HG03432 (cell line): ENCODE data around the gene ADRA2C.

Experiments
- ATAC-seq: cut with Tn5 transposase; IDR thresholded peaks from one replicate; pipeline ENCODE4 v1.9.1; 2021; ENCODE audit warnings: mild to moderate bottlenecking, moderate library complexity; ENCODE audit not compliant: unreplicated experiment

Gene ADRA2C

DNA sequence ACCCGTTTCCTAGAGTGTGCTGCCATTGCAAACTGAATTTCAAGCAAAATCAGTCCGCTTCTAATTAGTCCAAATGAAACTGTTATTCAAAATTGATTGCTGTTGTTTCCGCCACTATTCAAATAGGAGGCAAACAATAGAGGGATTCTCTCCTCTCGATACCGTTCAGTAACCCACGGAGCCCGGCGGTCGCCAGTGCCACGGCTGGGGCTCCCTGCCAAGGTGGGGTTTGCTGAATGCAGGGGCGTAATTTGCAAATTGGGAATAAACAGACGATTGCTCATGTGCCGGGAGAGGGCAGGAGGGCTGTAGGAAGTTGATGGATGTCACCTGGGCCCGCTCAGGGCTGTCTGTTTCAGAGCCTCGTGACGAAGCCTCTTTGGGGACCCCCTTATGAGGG lies 8.8 kb downstream of the ADRA2C start:
- no peak for ATAC-seq

DNA sequence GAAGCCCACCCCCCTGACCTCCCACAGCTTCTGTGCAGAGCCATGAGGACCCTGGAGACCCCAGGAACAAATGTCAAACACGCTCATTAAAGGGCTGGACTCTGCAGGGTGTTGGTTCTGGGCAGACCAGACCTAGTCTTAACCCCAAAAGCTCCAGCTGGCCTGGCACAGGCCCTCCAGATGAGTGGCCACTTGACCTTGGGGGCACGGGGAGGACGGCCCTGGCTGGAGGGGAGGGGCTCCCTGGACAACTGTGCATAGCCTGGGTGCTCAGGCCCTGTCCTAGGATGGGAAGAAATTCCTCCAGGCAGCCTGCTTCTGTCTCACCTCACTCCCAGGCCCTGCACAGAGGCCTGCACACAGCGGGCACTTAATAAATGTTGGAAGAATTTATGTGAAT lies 9.4 kb downstream of the ADRA2C start:
- ATAC-seq = no peak

DNA sequence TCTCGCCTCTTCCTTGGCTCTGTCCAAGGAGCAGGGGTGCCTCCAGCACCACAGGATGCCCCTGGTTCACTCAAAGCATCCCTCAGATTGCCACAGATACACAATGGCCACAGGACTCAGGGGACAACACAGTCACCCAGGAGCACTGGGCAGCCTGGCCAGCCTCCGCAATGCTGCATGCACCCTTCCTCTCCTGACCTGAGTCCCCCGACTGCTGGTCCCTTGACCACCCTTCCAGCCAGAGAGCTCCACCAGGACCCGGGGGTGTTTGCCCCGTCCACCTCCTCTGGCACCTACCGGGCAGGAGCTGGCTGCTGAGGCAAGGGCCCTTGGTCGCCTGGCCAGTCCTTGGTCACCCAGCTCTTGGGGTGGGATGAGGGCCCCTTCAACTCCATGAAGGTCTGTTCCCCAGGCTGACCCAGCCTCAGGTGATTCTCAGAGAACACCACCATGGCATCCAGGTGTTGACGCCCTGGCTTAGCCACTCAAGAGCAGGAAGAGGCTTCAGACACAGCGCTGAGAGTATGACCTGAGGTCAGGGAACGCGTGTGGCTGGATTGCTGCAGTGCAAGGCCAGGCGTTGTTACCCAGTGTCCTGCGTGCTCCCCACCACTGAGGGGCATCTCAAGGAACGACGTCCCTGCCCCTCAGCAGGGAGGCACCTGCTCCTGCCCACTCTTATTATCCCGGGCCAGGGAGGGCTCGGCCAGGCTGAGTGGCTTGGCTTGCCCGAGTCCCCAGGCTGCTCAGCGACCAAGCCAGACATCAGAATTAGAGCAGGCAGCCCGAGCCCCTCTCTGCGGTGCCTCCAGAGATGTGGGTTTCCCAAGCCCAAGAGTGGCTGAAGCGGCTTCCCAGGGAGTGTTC lies 10.2 kb downstream of the ADRA2C start:
- ATAC-seq = no peak

DNA sequence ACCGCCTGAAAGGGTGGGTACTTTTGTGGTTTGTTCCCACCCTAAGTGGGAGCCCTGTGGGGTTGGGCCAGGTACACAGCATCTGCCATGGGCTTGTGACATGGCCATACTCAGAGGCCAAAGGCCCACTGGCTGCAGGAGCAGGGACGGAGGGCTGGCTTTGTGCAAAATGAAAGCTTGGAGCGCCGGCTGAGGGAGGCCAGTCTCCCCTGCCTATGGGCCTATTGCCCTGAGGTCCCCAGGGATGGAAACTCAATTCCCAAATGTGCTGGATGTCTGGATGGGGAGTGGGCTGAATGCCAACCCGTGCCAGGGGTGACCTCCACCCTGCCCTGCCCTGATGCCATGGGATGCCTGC lies 10.8 kb downstream of the ADRA2C start:
- no peak for ATAC-seq

DNA sequence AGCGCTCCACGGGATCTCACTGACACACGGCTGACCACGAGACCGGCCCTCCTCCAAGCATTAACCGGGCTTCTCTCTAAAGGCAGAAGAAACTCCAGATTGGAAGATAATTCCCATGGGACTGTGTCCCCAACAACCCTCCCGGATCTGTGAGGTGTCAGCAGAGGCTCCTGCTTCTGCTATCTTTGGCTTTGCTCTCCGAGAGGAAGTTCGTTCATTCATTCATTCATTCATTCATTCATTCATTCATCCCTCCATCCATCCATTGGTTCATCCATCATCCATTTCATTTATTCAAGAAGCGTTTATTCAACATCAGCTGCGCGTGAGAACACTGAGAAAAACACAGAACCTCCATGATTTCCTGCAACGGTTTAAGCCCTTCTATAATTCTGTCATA lies 11.5 kb downstream of the ADRA2C start:
- no peak for ATAC-seq

DNA sequence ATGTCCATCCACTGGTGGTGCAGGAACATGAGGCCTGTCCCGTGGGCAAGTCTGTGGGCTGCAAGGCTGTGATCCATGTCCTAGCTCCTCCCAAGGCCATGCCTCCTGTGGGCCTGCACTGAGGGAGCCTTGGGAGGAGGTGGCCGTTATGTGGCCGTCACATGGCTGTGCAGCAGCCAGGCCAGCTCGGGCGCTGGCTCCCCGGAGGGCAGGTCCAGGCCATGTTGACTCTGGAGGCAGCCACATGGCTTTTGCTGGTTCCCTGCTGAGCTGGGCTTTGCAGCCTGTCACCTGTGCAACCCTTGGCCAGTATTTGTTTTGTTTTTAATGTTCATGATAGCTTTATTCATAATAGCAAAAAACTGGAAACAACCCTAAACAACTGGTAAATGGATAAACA lies 13.3 kb downstream of the ADRA2C start:
- no peak for ATAC-seq

DNA sequence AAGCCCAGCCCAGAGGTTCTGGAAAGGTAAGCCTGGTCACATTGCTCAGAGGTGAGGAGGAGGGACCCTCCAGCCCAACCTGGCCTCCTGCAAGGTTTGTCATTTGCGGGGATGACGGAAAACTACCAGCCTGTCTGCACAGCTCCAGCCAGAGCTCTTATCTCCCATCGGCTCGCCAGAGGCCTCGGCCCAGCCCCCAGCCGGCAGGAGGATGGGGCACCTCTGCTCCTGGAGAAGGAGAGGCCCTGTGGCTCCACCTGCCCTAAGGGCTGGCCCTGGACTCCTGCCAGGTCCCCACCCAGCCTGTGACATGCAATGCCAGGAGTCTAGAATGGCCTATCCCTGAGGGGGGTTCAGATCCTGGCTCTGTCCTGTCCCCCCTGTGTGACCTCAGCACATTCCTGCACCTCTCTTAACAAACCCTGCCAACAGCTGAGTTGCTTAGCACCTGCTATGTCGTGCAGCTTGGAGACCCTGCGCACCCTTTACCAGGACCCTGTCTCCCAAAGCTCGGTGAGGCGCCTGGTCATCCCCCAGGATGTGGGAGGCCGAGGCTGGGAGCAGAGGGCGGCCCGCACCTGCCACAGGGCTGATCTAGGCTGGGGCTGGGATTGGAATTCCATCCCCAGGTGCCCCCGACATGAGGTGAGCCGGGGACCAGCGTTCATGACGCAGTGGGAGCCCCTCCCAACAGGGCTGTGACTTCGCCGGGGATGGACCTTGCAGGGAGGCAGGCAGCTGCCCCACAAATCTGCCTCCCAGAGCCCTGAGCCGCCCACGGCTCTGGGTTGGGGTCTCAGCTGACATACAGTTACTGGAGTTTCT lies 14.4 kb downstream of the ADRA2C start:
- ATAC-seq = no peak

DNA sequence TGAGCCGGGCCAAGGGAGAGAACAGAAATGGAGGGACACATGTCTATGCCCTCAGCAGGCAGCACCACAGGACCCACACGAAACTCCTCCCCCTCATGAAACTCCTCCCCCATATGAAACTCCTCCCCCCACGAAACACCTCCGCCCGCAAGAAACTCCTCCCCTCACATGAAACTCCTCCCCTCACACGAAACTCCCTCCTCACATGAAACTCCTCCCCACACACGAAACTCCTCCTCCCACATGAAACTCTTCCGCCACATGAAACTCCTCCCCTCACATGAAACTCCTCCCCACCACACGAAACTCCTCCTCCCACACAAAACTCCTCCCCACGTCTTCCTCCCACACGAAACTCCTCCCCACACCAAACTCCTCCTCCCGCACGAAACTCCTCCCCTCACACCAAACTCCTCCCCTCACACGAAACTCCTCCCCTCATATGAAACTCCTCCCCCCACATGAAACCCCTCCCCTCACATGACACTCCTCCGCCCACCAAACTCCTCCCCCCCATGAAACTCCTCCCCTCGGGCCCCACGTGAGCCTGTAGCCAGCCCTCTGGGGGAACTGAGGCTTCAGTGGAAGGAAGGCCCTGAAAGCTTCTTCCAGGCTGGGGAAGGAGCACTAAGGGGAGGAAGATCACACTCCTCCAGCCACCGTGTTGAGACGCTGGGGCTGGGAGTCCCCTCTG lies 15.2 kb downstream of the ADRA2C start:
- no peak for ATAC-seq

DNA sequence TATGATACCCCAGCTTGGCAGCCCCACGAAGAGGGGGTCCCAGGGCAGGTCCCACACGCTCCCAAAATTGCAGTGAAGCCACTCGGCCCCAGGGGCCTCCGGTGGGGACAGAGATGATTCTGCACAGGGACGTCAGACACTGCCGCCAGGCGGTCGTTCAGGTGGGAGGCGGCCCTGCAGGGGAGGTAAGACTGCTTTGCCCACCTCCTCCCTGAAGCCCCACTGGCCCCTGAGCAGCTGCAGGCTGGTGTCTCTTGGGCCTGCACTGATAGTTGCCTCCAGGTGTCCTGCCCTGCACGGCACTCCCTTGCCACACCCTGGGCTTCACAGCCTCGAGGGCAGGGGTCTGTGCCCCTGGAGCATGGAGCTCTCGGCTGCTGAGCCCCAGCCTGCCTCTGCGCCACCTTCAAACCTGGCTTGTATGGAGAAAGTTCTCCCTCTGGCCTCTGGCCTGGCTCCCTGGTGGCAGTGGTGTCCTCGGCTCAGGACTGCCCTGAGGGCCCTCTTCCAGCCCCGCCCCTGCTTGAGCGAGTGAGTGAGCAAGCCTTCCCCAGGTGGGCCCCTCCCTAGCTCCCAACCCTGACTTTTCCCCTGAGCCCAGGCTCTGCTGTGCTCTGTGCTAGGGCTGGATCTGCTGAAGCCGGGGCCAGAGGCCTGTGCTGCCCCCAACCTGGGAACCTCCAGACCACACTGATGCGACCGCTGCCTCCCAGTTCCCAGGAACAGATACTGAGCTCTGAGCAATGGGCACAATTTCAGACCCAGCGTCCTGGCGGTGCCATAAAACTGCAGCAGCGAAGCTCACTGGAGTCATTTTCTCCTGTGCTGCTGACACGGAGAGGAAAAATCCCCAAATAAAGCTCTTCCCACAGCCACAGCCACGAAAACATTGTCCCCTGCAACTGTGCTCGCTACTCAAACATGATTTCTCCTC lies 16.1 kb downstream of the ADRA2C start:
- ATAC-seq = no peak

DNA sequence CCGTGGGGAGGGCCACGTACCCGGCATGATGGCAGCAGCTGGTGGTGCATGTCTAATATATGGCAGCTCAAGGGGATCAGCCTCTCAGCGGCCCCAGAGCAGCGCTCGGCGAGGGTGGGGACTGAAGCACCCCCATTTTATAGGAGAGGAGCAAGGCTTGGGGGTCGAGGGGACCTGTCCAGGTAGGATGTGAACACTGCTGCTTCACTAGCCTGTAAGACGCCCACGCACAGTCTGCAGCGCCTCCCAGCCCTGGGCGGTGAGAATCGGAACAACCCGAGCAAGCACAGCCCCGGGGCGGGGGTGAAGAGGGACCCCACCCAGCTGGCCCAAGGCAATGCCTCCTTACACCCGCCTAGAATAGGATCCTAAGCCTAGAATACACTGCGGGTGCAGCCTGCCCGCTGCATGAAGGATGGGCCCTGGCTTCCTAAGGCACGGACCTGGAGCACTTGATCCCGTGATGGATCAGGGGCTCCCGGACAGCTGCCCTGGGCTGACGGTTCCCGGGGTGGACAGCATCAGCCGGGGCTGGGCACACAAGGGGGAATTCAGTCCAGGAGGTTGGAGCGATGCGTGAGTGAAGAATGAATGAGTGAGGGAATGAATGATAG lies 17.6 kb downstream of the ADRA2C start:
- ATAC-seq = no peak

DNA sequence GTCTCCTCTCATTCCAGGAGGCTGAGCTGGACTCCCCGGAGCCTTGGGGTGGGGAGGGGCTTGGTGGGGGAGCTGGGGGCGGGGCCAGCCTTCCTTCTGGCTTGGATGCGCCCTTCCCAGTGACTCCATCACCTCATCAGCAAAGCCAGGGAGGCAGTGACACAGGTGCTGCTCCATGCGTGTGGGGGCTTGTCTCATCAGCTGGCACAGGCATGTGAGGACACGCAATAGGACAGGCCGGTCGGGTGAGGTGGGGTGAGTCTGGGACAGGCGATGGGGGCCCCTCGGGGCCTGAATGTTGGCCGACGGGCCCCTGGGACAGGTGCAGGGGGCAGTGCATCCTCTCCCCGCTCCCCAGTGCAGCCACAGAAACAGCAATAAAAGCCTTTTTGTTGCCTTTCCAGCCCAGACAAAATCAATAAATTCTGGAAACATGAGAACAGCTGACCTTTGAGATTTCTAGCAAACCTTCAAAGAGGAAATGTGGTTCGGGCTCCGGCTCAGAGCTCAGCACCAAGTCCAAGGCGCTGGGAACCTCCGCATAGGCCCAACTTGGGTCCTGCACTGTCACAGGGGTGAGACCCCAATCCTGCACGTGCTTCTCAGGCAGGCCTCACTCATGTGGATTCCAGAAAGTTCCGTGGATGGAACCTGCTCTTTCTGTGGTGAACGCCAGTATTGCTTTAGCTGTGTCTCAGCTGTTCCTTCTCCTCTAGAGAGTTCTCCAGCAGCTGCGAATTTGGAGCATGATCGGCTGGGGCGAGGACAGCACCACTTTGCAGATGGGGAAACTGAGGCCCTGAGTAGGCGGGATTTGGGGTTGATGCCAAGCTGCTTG lies 18.5 kb downstream of the ADRA2C start:
- ATAC-seq = no peak

DNA sequence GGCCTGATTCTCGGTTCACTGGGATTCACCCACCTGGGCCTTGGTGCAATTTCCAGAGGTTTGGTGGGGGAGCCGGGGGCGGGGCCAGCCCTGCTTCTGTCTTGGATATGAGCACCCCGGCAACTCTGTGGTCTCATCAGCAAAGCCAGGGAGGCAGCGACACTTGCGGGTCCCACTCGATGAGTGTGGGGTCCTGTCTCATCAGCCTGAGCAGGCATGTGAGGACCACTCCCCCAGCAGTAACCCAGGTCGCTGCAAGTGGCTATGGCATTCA lies 19.0 kb downstream of the ADRA2C start:
- ATAC-seq = no peak

DNA sequence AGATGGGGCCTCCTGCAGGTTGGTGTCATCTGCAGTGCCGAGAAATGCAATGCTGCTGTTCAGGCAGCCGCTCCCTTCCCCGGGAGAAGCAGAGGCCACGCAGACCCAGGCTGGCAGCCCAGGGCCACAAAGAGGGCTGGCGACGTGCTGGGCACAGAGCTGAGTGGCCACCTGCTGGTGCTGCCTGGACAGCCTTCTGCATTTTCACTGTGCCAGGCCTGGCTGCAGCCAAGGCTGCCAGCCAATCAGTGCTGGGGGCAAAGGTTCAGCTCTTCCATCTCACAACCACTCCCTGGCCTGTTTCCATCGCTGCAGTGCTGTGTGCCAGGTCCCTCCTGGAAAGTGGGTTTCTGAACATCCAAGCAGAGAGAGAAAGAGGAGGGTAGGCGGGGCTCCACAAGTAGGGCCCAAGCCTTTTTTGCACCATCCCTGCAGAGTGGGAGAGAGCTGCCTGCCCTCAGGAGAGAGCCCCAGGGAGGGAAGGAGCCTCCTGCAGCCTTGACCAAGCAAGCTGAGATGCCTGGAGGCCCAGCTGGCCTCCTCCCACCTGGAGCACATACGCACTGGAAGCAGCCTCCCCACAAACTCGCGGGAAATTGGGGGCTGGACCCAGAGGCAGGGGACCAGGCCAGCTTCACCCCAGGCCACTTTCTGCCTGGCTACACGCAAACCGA lies 20.1 kb downstream of the ADRA2C start:
- no peak for ATAC-seq

DNA sequence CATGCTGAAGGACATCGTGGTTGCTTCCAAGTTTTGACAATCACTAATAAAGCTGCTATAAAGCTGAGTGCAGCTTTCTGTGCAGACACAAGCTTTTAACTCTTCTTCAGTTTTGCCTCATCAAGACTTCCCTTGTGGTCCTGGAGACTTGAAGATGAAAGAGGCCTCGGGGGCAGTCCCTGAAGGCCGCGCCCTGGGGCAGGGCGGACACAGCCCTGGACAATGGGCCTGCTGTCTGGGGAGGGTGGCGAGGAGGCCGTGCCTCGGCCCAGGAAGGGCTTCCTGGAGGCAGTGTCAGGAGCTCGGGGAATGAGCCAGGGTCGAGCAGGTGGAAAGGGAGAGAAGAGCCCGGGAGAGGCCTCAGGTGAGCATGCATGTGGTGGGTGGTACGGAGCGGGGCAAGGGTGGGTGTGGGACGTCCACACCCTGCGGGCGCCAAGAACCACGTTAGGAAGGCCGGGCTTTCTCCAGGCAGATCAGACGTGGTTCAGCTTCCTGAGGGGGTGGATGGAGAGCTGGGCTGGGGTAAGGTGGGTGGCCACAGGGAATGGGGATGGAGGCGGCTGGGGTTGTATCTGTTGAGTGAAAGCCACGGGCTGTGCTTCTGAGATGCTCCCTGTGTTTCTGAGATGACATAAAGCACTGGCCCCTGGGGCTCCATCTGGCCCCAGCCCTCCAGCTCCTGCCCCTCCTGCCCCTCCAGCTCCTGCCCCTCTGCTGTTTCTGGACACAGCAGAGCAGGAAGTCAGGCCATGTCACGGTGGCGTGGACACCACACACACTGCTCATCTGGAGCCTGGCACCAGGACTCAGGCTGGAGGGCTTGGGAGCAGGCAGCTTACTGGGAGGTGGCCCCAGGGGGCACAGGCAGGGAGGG lies 21.5 kb downstream of the ADRA2C start:
- no peak for ATAC-seq

DNA sequence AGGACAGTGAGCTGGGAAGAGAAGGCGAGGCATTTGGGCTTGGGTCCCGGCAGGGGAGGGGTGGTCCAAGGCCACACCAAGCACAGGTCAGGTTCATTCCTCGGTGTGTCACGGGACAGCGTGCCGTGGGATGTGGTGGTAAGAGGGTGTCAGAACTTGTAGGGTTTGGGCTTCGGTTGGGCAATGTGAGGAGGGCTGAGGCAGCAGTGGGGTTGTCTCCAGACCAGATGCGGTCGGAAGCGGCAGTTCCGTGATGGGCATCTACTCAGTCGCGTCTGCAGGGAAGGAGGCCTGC lies 22.1 kb downstream of the ADRA2C start:
- ATAC-seq = no peak

DNA sequence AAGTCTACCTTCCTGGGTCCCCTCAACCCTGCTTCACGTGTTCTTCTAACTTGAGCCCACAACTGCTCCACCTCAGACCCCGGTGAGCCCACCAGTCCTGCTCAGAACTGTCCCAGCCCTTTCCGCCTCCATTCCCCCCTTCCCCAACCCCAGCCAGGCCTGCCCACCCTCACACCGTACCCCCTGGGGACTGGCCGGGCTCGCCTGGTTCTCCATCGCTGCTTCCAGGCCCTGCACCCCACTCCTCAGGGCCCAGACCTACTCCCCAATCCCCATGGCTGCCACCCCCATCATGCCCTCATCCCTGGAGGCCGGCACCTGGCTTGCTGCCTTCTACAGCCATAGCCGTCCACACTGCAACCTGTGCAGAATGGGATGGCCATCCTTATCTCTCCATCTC lies 23.4 kb downstream of the ADRA2C start:
- no peak for ATAC-seq

DNA sequence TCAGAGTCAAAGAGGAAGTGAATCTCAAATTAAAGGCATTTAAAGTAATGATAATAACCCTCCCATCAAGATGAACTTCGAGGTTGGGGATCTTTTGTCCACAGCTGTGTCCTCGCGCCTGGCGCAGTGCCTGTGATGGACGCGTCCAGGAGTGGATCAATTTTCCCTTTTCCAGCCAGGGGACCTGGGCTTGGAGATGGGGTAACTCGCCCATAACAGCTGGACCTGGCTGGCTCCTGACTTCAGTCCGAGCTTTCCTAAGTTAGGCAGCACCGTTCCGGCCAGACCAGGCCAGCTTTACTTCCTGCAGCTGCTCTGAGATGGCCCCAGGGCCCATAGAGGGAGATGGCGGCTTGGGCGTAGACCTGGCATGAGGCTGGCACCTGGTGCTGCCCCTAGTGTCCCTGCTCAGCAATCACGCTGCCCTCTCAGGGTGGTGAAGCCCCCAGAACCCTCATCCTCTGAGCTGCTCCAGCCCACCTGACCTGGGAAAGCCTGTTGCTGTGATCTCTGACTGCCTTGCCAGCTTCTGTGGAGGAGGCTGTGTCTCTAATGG lies 23.9 kb downstream of the ADRA2C start:
- ATAC-seq = no peak

DNA sequence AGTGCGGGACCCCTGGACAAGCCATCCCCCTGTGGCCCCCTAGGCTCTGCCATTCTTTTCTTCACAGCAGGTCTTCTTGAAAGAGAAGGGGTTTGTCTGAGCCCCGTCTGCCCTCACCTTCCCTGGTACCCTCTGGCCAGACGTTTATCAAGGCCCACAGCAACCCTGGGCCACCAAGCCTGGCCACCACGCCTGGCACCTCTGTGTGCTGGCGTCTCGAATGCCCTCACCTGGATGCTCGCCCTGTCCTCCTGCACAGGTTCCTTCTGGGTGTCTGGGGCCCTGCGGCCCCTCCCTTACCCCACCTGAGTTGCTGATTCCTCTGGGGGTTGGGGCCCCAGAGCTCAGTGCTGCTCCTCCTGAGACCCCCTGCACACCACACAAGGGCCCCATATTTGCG lies 25.1 kb downstream of the ADRA2C start:
- no peak for ATAC-seq
